Kidney (tissue), 14 donors: ENCODE data around the gene NECAB2. TPM values are rescaled to one million over a fixed set of nuclear protein-coding genes. Genes with fewer than 3 reads are reported as not detected.
"Not testable (repeated sequence)": the region's sequence is repeated elsewhere in the genome, so short reads cannot be mapped to it uniquely, and the experiment has no call there.

Source experiments
- DNase-seq, 5 donors: peaks; one replicate each; pipeline ENCODE4 v3.0.0-alpha.2; 2013 to 2020
- FAIRE-seq: peaks from 2 replicates; lab custom pipeline; 2012; peaks lifted over from hg19 to GRCh38; lab: Jason Lieb, UNC
- H3K27ac ChIP-seq, 2 donors: one replicate each; pipeline ENCODE4 v1.7.0; 2013; ENCODE audit warnings: low read depth in 2 of 2, low read length in 2 of 2, inconsistent platforms in 1 of 2
- H3K27me3 ChIP-seq: one replicate; pipeline ENCODE4 v1.7.1; 2013; ENCODE audit warnings: low read length, inconsistent platforms; ENCODE audit not compliant: control insufficient read depth, insufficient read depth
- H3K36me3 ChIP-seq, 3 donors: one replicate each; pipeline versions ENCODE4 v1.7.0 to v1.7.1; 2013; ENCODE audit warnings: low read length in 3 of 3, control low read depth in 1 of 3, inconsistent platforms in 1 of 3; ENCODE audit not compliant: insufficient read depth in 3 of 3, control insufficient read depth in 2 of 3
- H3K4me1 ChIP-seq, 3 donors: one replicate each; pipeline versions ENCODE4 v1.7.0 to v1.7.1; 2013; ENCODE audit warnings: low read length in 3 of 3, inconsistent platforms in 1 of 3, low read depth in 1 of 3; ENCODE audit not compliant: control insufficient read depth in 2 of 3, insufficient read depth in 2 of 3
- H3K4me3 ChIP-seq, 3 donors: one replicate each; pipeline versions ENCODE4 v1.7.0 to v1.8.1; 2013; ENCODE audit warnings: low read length in 3 of 3, control low read depth in 1 of 3, inconsistent platforms in 1 of 3
- H3K9ac ChIP-seq, 3 donors: one replicate each; pipeline versions ENCODE4 v1.7.0 to v1.7.1; 2013; ENCODE audit warnings: low read length in 3 of 3, control low read depth in 1 of 3, inconsistent platforms in 1 of 3
- H3K9me3 ChIP-seq, 3 donors: one replicate each; pipeline versions ENCODE4 v1.7.0 to v1.7.1; 2013; ENCODE audit warnings: low read length in 3 of 3, control low read depth in 1 of 3, inconsistent platforms in 1 of 3; ENCODE audit not compliant: control insufficient read depth in 2 of 3, insufficient read depth in 1 of 3
- intact Hi-C: fragments of 100-400 bp; cut with DNase I; formaldehyde crosslinking; loops from one replicate; pipeline ENCODE4 v1.11.1; 2022
- polyA plus RNA-seq: library from polyadenylated mRNA; stranded (reverse); fragments of 350-450 nt; fragmentation: Illumina TruSeq; extraction: RNeasy Lipid Tissue Mini Kit (QIAGEN cat#74804); gene quantifications from one replicate; pipeline ENCODE4 v1.2.3, GENCODE V29; 2014; ENCODE audit warnings: low read depth, low replicate concordance; ENCODE audit not compliant: insufficient read depth
- total RNA-seq: library from RNA; stranded (reverse); fragmentation: NEBNext Ultra II Directional; extraction: Animal tissue kit (Norgen Biotek cat#: 25700); gene quantifications from one replicate; pipeline ENCODE4 v1.2.1, GENCODE V29; 2021
- TF ChIP-seq, protein P1 (sequence below): IDR thresholded peaks from 3 replicates; pipeline ENCODE4 v1.5.1; 2012; ENCODE audit warnings: mild to moderate bottlenecking, moderate library complexity, borderline replicate concordance; ENCODE audit not compliant: insufficient read depth; ENCODE audit errors: extremely low read depth
- donor health status: control.
- donor health status: control.
- donor health status: control.
- donor health status: control.
- donor health status: control.
- donor health status: DM: yes; HTN: yes; CAD: no.
- donor health status: Normal renal cell carcinoma (clear cell type).

Gene NECAB2
- total and polyA plus RNA-seq, 2 donors from 2014 or later: 0.82 to 47.0 TPM

DNA sequence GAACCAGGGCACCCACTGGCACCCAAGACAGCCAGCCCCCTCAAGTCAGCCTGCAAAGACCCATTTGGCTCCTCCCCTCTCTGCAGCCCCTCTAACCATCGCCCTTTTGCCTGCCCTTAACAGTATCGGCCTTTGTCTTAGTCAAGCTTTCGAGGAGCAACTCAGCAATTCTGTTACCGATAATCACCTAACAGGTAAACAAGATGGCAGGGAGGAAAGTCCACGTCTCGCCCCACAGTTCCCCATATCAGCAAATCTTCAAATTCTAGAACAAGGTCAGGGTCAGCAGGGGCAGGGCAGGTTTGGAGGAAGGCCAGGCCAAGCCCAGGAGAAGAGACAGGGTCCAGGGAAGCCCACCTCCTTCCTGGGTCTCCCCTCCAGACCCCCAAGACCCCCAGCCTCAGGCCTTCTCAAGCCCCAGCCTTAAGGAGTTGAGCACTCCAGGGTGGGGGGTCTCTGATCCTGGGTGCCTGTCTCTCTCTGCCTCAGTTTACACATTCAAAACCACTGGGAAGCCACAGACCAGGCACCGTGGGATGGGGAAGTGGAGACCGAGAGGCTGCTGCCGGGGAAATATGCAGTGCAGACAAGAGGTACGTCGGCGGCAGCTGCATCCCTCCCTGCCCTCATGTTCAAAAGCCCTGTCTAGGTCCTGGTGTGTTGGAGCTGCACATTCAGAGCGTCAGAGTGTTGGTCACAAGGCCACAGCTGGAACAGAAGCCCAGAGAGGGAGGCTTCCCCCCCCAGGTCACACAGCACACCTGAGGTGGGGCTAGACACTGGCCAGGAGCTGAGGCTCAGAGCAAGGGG lies 18.9 kb upstream of the NECAB2 start:
- TF ChIP-seq, protein P1, sequence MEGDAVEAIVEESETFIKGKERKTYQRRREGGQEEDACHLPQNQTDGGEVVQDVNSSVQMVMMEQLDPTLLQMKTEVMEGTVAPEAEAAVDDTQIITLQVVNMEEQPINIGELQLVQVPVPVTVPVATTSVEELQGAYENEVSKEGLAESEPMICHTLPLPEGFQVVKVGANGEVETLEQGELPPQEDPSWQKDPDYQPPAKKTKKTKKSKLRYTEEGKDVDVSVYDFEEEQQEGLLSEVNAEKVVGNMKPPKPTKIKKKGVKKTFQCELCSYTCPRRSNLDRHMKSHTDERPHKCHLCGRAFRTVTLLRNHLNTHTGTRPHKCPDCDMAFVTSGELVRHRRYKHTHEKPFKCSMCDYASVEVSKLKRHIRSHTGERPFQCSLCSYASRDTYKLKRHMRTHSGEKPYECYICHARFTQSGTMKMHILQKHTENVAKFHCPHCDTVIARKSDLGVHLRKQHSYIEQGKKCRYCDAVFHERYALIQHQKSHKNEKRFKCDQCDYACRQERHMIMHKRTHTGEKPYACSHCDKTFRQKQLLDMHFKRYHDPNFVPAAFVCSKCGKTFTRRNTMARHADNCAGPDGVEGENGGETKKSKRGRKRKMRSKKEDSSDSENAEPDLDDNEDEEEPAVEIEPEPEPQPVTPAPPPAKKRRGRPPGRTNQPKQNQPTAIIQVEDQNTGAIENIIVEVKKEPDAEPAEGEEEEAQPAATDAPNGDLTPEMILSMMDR: no peak
- no peak for FAIRE-seq

GRCh38 chr16:83949724-83950001 lies 18.4 kb upstream of the NECAB2 start:
- DNase-seq: no peak
- intact Hi-C loops: no loop called here

More for the DNA sequence above, 18.9 kb upstream of the NECAB2 start:
- Histone ChIP-seq H3K27me3 (no peaks in the 10 kb centered on the region), H3K27ac (no peak overlapping the region), H3K9ac (no peak overlapping the region), H3K9me3 (no peaks in the 10 kb centered on the region), H3K36me3 (no peaks in the 10 kb centered on the region), H3K4me3 (no peak overlapping the region), H3K4me1 (peaks cover 0 to 15% (median 0%) of the 10 kb centered on the region in 3 donors)
- no peak for DNase-seq
- intact Hi-C loops: no loop called here

DNA sequence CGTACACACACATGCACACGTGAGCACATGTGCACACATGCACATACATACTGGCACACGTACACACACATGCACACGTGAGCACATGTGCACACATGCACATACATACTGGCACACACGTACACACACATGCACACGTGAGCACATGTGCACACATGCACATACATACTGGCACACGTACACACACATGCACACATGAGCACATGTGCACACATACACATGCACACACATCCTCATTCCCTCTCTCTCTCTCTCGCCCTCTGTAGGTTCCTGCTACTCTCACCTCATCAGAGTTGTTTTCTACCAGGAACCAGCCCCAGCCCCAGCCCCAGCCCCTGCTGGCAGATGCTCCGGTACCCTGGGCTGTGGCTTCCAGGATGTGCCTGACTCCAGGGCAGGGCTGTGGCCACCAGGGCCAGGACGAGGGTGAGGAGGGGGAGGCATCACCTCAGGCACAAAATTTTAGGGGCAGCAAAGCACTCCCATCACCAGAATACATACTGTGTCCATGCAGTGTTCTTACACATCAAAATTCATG lies 17.1 kb upstream of the NECAB2 start:
- DNase-seq, FAIRE-seq: not testable (repeated sequence)

More at GRCh38 chr16:83949724-83950001, 18.4 kb upstream of the NECAB2 start:
- TF ChIP-seq, protein P1: no peak
- Histone ChIP-seq H3K9me3 (no peaks in the 10 kb centered on the region), H3K36me3 (no peaks in the 10 kb centered on the region), H3K27ac (no peak overlapping the region), H3K4me3 (no peak overlapping the region), H3K4me1 (peaks cover 0 to 19% (median 5%) of the 10 kb centered on the region in 3 donors), H3K9ac (no peak overlapping the region), H3K27me3 (no peaks in the 10 kb centered on the region)
- no peak for FAIRE-seq

GRCh38 chr16:83951544-83951943 lies 16.5 kb upstream of the NECAB2 start:
- TF ChIP-seq, protein P1: no peak
- no peak overlapping the region for H3K27ac ChIP-seq
- H3K9ac ChIP-seq: no peak overlapping the region
- H3K9me3 ChIP-seq: no peaks in the 10 kb centered on the region
- H3K4me1 ChIP-seq: peaks cover 0 to 19% (median 7%) of the 10 kb centered on the region in 3 donors
- no peaks in the 10 kb centered on the region for H3K27me3 ChIP-seq
- intact Hi-C loops: no loop called here
- no peak overlapping the region for H3K4me3 ChIP-seq
- no peak for FAIRE-seq
- H3K36me3 ChIP-seq: no peaks in the 10 kb centered on the region
- DNase-seq: no peak

More for the DNA sequence above, 17.1 kb upstream of the NECAB2 start:
- peaks cover 0 to 19% (median 7%) of the 10 kb centered on the region in 3 donors for H3K4me1 ChIP-seq
- H3K27ac ChIP-seq, intact Hi-C loops, H3K4me3 ChIP-seq, H3K9ac ChIP-seq, H3K36me3 ChIP-seq, H3K27me3 ChIP-seq, H3K9me3 ChIP-seq: not testable (repeated sequence)
